ENCODE data around the gene AMH.

The AMH gene

DNA sequence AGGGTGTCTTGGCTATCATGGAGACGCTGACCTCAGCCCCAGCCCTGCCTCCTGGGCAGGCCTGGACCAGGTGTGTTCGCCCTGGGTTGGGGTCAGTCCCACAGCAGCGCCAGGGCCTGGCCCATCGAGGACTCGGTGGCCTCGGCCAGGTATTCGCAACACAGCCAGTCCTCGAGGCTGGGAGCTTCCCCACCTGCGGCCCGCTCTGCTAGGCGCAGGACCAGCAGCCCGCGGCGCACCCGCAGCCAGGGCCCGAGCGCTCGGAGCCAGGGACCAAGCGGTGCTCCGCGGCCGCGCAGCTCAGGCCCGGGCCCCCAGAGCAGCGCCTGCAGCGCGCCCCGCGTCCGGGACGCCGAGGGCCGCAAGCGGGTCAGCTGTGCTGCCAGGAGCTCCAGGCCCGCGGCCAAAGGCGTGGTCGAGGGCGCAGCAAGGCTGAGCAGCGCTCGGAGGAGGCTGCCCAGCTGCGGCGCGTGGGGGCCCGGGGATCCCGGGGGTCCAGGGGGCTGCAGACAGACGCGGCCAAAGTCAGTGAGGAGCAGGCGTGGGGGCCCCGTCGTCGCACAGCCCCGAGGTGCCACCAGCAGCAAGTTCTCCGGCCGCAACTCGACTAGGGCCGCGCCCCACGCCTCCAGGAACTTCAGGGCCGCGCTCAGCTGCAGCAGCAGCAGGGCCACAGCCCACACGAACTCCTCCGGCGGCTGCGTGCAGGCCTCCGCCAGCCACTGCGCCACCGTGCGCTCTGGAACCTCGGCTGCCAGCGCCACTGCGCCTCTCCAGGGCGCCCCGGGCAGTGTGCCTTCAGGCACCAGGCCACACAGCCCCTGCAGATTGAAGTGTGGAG is 26.7 kb downstream of the AMH start:
- H2BK120ac ChIP-seq (ENCODE audit: low read depth, low read length), result no peak overlapping the region
- H4K91ac ChIP-seq (ENCODE audit: low read depth, low read length, poor library complexity), result no peak overlapping the region
- H3K4ac ChIP-seq (ENCODE audit: low read length), result peak overlapping the region; percentile 37
- H3K4me2 ChIP-seq (ENCODE audit: insufficient read depth, low read length, poor library complexity, severe bottlenecking), result peak overlapping the region; percentile 2
- H2AFZ ChIP-seq (ENCODE audit: low read length), result peak overlapping the region; percentile 23
- peak overlapping the region; percentile 60 for H3K9ac ChIP-seq (ENCODE audit: low read depth, low read length, poor library complexity)
- no peaks in the 10 kb centered on the region for H3K27me3 ChIP-seq (ENCODE audit: control insufficient read depth in 3 of 3, insufficient read depth in 3 of 3, low read depth in 1 of 3, low read length in 3 of 3)
- DNase-seq (ENCODE audit: low spot score), result no peak
- no peaks in the 10 kb centered on the region for H3K9me3 ChIP-seq (replicated peaks in 1 of 2; ENCODE audit: control insufficient read depth in 2 of 2, insufficient read depth in 1 of 2, low read depth in 1 of 2, low read length in 2 of 2)
- no peak overlapping the region for H2BK15ac ChIP-seq (ENCODE audit: low read length)
- H3K79me1 ChIP-seq (ENCODE audit: low read depth, low read length), result peaks cover 21% of the 10 kb centered on the region
- no peak overlapping the region for H2BK12ac ChIP-seq (ENCODE audit: low read length)
- H3K4me3 ChIP-seq (ENCODE audit: low read length in 2 of 2), result no peak overlapping the region
- no peak overlapping the region for H3K18ac ChIP-seq (ENCODE audit: low read length)
- H2BK5ac ChIP-seq (ENCODE audit: low read length), result peak overlapping the region; percentile 93
- H3K36me3 ChIP-seq (replicated peaks in 1 of 2; ENCODE audit: control insufficient read depth in 2 of 2, insufficient read depth in 2 of 2, low read length in 2 of 2), result peaks cover 20 to 28% of the 10 kb centered on the region in 2 donors
- WGBS, 2 donors (ENCODE audit: extremely low coverage in 2 of 2, insufficient read length in 2 of 2, insufficient replicate concordance in 1 of 2), result no CpG with 5 or more reads among the region's 74 CpGs
- no peak overlapping the region for H3K14ac ChIP-seq (ENCODE audit: low read length)
- H4K8ac ChIP-seq (ENCODE audit: low read depth, low read length), result no peak overlapping the region
- no peak overlapping the region for H2AK5ac ChIP-seq (ENCODE audit: low read depth, low read length)
- H3K27ac ChIP-seq (replicated peaks; ENCODE audit: low read length), result no peak overlapping the region
- peak overlapping the region; percentile 95 for H3K23ac ChIP-seq (ENCODE audit: low read depth, low read length, poor library complexity)
- peaks cover 12 to 20% of the 10 kb centered on the region in 2 donors for H3K4me1 ChIP-seq (ENCODE audit: control insufficient read depth in 2 of 2, insufficient read depth in 1 of 2, low read depth in 1 of 2, low read length in 2 of 2)

DNA sequence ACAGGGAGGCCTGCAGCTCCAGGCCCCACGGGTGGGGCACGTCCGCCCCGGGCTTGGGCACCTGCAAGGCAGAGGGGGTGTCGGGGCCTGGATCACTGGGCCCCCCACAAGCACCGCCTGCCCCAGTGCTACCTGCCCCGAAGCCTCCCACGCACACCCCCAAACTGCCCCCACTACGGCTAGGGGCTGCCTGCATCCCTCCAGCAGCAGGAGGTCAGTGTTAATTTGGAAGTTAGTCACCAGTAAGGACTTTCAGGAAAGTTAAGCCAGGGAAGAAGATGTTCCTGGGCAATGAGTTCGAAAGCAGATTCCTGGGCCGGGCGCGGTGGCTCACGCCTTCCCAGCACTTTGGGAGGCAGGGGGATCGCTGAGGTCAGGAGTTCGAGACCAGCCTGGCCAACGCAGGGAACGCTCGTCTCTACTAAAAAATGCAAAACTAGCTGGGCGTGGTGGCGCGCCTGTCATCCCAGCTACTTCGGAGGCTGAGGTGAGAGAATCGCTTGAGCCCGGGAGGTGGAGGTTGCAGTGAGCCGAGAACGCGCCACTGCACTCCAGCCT is 27.4 kb downstream of the AMH start:
- H3K36me3 ChIP-seq (replicated peaks in 1 of 2; ENCODE audit: control insufficient read depth in 2 of 2, insufficient read depth in 2 of 2, low read length in 2 of 2), result peaks cover 19 to 24% of the 10 kb centered on the region in 2 donors
- no peak overlapping the region for H3K27ac ChIP-seq (replicated peaks; ENCODE audit: low read length)
- no peak for DNase-seq (ENCODE audit: low spot score)
- H4K91ac ChIP-seq (ENCODE audit: low read depth, low read length, poor library complexity), result no peak overlapping the region
- H3K9me3 ChIP-seq (replicated peaks in 1 of 2; ENCODE audit: control insufficient read depth in 2 of 2, insufficient read depth in 1 of 2, low read depth in 1 of 2, low read length in 2 of 2), result no peaks in the 10 kb centered on the region
- no peak overlapping the region for H3K9ac ChIP-seq (ENCODE audit: low read depth, low read length, poor library complexity)
- H4K8ac ChIP-seq (ENCODE audit: low read depth, low read length), result no peak overlapping the region
- no peak overlapping the region for H2AFZ ChIP-seq (ENCODE audit: low read length)
- H3K4me3 ChIP-seq (ENCODE audit: low read length in 2 of 2), result no peak overlapping the region
- no CpG with 5 or more reads among the region's 28 CpGs for WGBS, 2 donors (ENCODE audit: extremely low coverage in 2 of 2, insufficient read length in 2 of 2, insufficient replicate concordance in 1 of 2)
- peaks cover 18% of the 10 kb centered on the region for H3K79me1 ChIP-seq (ENCODE audit: low read depth, low read length)
- no peak overlapping the region for H3K4me2 ChIP-seq (ENCODE audit: insufficient read depth, low read length, poor library complexity, severe bottlenecking)
- H2BK120ac ChIP-seq (ENCODE audit: low read depth, low read length), result no peak overlapping the region
- no peak overlapping the region for H2BK15ac ChIP-seq (ENCODE audit: low read length)
- no peak overlapping the region for H3K14ac ChIP-seq (ENCODE audit: low read length)
- no peaks in the 10 kb centered on the region for H3K27me3 ChIP-seq (ENCODE audit: control insufficient read depth in 3 of 3, insufficient read depth in 3 of 3, low read depth in 1 of 3, low read length in 3 of 3)
- no peak overlapping the region for H2BK12ac ChIP-seq (ENCODE audit: low read length)
- no peak overlapping the region for H2BK5ac ChIP-seq (ENCODE audit: low read length)
- H3K4ac ChIP-seq (ENCODE audit: low read length), result no peak overlapping the region
- H2AK5ac ChIP-seq (ENCODE audit: low read depth, low read length), result no peak overlapping the region
- no peak overlapping the region for H3K18ac ChIP-seq (ENCODE audit: low read length)
- H3K4me1 ChIP-seq (ENCODE audit: control insufficient read depth in 2 of 2, insufficient read depth in 1 of 2, low read depth in 1 of 2, low read length in 2 of 2), result peaks cover 10 to 18% of the 10 kb centered on the region in 2 donors
- H3K23ac ChIP-seq (ENCODE audit: low read depth, low read length, poor library complexity), result peak overlapping the region; percentile 95

DNA sequence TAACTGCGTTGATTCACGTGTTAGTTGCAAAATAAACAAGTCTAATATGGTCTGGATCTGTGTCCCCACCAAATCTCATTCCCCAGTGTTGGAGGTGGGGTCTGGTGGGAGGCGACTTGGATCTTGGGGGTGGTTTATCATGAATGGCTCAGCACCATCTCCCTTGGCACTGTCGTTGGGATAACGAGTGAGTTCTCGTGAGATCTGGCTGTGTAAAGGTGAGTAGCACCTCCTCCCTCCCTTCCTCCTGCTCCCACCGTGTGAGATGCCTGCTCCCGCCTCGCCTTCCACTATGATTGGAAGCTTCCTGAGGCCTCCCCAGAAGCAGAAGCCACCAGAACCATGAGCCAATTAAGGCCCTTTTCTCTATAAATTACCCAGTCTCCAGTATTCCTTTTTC is 28.0 kb downstream of the AMH start:
- Histone ChIP-seq H3K23ac (ENCODE audit: low read depth, low read length, poor library complexity) (no peak overlapping the region), H3K27me3 (ENCODE audit: control insufficient read depth in 3 of 3, insufficient read depth in 3 of 3, low read depth in 1 of 3, low read length in 3 of 3) (peaks cover 0 to 6% (median 0%) of the 10 kb centered on the region in 3 experiments), H3K18ac (ENCODE audit: low read length) (no peak overlapping the region)

DNA sequence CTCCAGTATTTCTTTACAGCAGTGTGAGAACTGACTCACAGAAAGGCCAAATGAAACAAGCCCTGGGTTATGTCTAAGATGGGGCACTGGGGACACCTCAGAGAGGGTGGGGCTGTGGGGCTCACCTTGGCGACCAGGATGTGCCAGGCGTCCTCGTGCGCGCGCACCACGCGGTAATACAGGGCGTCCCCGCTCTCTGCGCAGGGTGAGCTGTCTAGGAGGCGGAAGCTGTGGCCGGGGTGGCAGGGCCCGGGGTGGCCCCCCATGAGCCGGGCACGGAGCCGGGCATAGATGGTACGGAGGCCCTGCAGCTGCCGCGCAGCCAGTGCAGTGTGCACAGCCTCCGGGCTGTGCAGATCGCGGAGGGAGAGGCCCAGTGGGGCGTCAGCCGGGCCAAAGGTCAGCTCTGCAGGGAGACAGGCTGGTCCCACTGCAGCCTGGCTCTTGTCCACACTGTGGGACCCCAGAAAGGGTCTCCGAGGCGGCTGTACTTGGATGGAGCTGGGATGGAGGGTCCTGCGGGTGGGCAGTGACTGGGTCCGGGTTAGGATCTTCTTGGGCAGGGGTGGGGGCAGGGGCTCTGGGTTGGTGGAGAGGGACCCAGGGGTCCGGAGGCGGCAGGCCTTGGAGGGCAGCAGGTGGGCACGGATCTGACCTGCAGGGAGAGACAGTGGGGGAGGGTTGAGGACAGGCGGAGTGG is 29.5 kb downstream of the AMH start:
- H3K9me3 ChIP-seq (replicated peaks in 1 of 2; ENCODE audit: control insufficient read depth in 2 of 2, insufficient read depth in 1 of 2, low read depth in 1 of 2, low read length in 2 of 2), result no peaks in the 10 kb centered on the region
- H3K79me1 ChIP-seq (ENCODE audit: low read depth, low read length), result peaks cover 15% of the 10 kb centered on the region
- no peak overlapping the region for H2BK5ac ChIP-seq (ENCODE audit: low read length)
- no peak overlapping the region for H2BK12ac ChIP-seq (ENCODE audit: low read length)
- H3K36me3 ChIP-seq (replicated peaks in 1 of 2; ENCODE audit: control insufficient read depth in 2 of 2, insufficient read depth in 2 of 2, low read length in 2 of 2), result peaks cover 6 to 7% of the 10 kb centered on the region in 2 donors
- no peak overlapping the region for H3K4ac ChIP-seq (ENCODE audit: low read length)
- H2BK15ac ChIP-seq (ENCODE audit: low read length), result no peak overlapping the region
- H3K9ac ChIP-seq (ENCODE audit: low read depth, low read length, poor library complexity), result peak overlapping the region; percentile 4
- H2BK120ac ChIP-seq (ENCODE audit: low read depth, low read length), result no peak overlapping the region
- no peak overlapping the region for H2AK5ac ChIP-seq (ENCODE audit: low read depth, low read length)
- no peak overlapping the region for H3K23ac ChIP-seq (ENCODE audit: low read depth, low read length, poor library complexity)
- H4K8ac ChIP-seq (ENCODE audit: low read depth, low read length), result no peak overlapping the region
- no peak overlapping the region for H3K4me3 ChIP-seq (ENCODE audit: low read length in 2 of 2)
- no peak overlapping the region for H3K27ac ChIP-seq (replicated peaks; ENCODE audit: low read length)
- H4K91ac ChIP-seq (ENCODE audit: low read depth, low read length, poor library complexity), result no peak overlapping the region
- peaks cover 5 to 15% of the 10 kb centered on the region in 2 donors for H3K4me1 ChIP-seq (ENCODE audit: control insufficient read depth in 2 of 2, insufficient read depth in 1 of 2, low read depth in 1 of 2, low read length in 2 of 2)
- no peak overlapping the region for H3K14ac ChIP-seq (ENCODE audit: low read length)
- no peak overlapping the region for H2AFZ ChIP-seq (ENCODE audit: low read length)
- H3K18ac ChIP-seq (ENCODE audit: low read length), result peak overlapping the region; percentile 38
- no peak overlapping the region for H3K4me2 ChIP-seq (ENCODE audit: insufficient read depth, low read length, poor library complexity, severe bottlenecking)
- no CpG with 5 or more reads among the region's 33 CpGs for WGBS, 2 donors (ENCODE audit: extremely low coverage in 2 of 2, insufficient read length in 2 of 2, insufficient replicate concordance in 1 of 2)
- no peak for DNase-seq (ENCODE audit: low spot score)
- H3K27me3 ChIP-seq (ENCODE audit: control insufficient read depth in 3 of 3, insufficient read depth in 3 of 3, low read depth in 1 of 3, low read length in 3 of 3), result peaks cover 0 to 18% (median 0%) of the 10 kb centered on the region in 3 experiments

More for the DNA sequence above, 28.0 kb downstream of the AMH start:
- Histone ChIP-seq H3K9me3 (replicated peaks in 1 of 2; ENCODE audit: control insufficient read depth in 2 of 2, insufficient read depth in 1 of 2, low read depth in 1 of 2, low read length in 2 of 2) (no peaks in the 10 kb centered on the region), H3K79me1 (ENCODE audit: low read depth, low read length) (peaks cover 15% of the 10 kb centered on the region), H3K4me2 (ENCODE audit: insufficient read depth, low read length, poor library complexity, severe bottlenecking) (no peak overlapping the region), H3K27ac (replicated peaks; ENCODE audit: low read length) (no peak overlapping the region), H2BK5ac (ENCODE audit: low read length) (no peak overlapping the region), H3K4ac (ENCODE audit: low read length) (no peak overlapping the region), H4K91ac (ENCODE audit: low read depth, low read length, poor library complexity) (no peak overlapping the region), H3K9ac (ENCODE audit: low read depth, low read length, poor library complexity) (no peak overlapping the region), H2BK120ac (ENCODE audit: low read depth, low read length) (no peak overlapping the region), H2BK15ac (ENCODE audit: low read length) (no peak overlapping the region), H3K4me1 (ENCODE audit: control insufficient read depth in 2 of 2, insufficient read depth in 1 of 2, low read depth in 1 of 2, low read length in 2 of 2) (peaks cover 8 to 19% of the 10 kb centered on the region in 2 donors), H3K4me3 (ENCODE audit: low read length in 2 of 2) (no peak overlapping the region), H2BK12ac (ENCODE audit: low read length) (no peak overlapping the region), H3K36me3 (replicated peaks in 1 of 2; ENCODE audit: control insufficient read depth in 2 of 2, insufficient read depth in 2 of 2, low read length in 2 of 2) (peaks cover 14 to 19% of the 10 kb centered on the region in 2 donors), H3K14ac (ENCODE audit: low read length) (no peak overlapping the region), H2AK5ac (ENCODE audit: low read depth, low read length) (no peak overlapping the region), H4K8ac (ENCODE audit: low read depth, low read length) (no peak overlapping the region), H2AFZ (ENCODE audit: low read length) (no peak overlapping the region)
- DNase-seq (ENCODE audit: low spot score), result no peak
- no CpG with 5 or more reads among the region's 9 CpGs for WGBS, 2 donors (ENCODE audit: extremely low coverage in 2 of 2, insufficient read length in 2 of 2, insufficient replicate concordance in 1 of 2)
